ENCODE results near the gene ABL1.
"Not testable (repeated sequence)": the region's sequence is repeated elsewhere in the genome, so short reads cannot be mapped to it uniquely, and the experiment has no call there.

ABL1 gene

GRCh38 chr9:130794923-130795495 is 40.0 kb upstream of the ABL1 start:
- no peak overlapping the region for H3K4me3 ChIP-seq (ENCODE audit: low read depth, low read length)
- TF ChIP-seq, protein P1, sequence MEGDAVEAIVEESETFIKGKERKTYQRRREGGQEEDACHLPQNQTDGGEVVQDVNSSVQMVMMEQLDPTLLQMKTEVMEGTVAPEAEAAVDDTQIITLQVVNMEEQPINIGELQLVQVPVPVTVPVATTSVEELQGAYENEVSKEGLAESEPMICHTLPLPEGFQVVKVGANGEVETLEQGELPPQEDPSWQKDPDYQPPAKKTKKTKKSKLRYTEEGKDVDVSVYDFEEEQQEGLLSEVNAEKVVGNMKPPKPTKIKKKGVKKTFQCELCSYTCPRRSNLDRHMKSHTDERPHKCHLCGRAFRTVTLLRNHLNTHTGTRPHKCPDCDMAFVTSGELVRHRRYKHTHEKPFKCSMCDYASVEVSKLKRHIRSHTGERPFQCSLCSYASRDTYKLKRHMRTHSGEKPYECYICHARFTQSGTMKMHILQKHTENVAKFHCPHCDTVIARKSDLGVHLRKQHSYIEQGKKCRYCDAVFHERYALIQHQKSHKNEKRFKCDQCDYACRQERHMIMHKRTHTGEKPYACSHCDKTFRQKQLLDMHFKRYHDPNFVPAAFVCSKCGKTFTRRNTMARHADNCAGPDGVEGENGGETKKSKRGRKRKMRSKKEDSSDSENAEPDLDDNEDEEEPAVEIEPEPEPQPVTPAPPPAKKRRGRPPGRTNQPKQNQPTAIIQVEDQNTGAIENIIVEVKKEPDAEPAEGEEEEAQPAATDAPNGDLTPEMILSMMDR (IDR thresholded peaks at IDR 0.05; ENCODE audit: low read depth, low read length), result no peak

DNA sequence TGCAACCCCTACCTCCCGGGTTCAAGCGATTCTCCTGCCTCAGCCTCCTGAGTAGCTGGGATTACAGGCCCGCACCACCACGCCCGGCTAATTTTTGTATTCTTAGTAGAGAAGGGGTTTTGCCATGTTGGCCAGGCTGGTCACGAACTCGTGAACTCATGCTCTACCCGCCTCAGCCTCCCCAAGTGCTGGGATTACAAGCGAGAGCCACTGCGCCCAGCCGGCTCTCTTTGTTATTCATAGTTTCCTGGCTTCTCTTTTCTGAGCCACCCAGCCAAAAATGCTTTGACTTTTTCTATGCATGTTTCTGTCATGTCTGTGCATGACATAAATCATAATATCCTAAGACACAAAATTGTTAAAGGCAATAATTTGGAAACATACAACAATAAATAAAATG is 31.9 kb upstream of the ABL1 start:
- not testable (repeated sequence) for H3K4me3 ChIP-seq (ENCODE audit: low read depth, low read length)

DNA sequence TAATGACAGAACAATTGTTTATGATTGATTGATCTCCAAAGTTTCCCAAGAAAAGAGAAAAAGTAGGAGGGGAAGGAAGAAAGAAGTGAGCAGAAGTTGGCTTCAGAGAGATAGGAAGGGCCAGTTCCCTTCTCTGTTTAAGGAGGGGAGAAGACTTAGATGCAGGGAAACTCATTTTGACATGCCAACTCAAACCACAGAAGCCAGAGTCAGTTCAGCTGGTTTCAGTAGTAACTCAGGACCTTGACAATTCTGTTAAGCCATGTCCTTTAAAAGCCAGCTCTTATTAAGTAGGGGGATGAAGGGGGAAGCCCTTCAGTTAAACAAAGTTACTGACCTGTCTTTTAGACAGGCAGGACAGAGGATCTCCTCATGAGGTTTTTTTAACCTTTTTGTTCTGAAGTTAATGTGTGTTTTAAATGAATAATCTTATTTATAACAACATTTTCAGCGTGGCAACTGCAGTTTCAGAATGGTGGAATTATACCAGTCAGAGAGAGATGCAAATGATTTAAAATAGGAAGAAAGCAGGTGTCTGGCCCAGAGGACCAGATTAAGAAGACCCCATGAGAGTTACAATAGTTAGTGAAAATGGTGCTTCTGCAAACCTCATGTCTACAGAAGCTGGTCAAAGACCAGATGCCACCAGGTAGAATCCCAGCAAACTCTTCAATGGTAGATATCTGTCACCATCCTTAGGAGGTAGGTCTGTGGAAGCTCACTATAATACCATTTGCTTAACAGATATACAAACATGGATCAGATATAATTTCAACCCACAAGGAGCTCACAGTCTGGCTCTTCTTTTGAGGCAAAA is 29.3 kb upstream of the ABL1 start:
- TF ChIP-seq, protein P1 (IDR thresholded peaks at IDR 0.05; ENCODE audit: low read depth, low read length), result no peak
- H3K4me3 ChIP-seq (ENCODE audit: low read depth, low read length), result no peak overlapping the region

DNA sequence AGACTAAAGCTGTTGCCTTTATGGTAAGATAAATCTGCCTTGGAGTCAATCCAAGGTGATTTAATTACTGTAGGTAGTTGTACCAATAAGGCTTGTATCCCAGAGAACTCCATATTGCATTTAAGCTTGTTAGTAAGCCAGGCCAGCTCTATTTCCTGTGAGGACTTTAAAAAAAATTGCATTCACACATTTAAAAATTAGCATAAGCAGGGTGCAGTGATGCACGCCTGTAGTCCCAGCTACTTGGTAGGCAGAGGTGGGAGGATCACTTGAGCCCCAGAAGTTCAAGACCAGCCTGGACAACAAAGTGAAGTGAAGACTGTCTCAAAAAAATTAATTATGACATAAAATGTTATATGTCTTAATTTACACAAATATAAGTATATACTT is 28.7 kb upstream of the ABL1 start:
- TF ChIP-seq, protein P1 (IDR thresholded peaks at IDR 0.05; ENCODE audit: low read depth, low read length), result no peak
- H3K4me3 ChIP-seq (ENCODE audit: low read depth, low read length), result no peak overlapping the region

DNA sequence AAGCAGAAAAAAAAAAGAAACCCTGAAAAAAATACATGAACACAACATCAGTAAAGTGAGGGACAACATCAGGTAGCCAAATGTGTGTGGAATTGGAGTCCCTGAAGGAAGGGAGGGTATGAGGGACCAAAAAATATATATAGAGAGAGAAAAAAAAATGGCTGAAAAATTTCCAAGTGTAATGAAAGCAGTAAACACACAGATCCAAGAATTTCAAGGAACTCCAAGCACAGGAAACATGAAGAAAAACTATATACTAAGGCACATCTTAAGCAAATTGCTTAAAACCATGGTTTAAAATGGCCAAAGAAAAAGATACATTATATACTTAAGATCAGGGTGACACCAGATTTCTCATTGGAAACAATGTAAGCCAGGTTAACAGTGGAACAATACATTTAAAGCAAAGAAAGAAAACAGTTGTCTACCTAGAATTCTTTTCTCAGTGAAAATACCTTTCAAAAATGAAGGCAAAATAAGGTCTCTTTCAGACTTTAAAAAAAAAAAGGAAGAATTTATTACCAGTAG is 24.4 kb upstream of the ABL1 start:
- TF ChIP-seq, protein P1 (IDR thresholded peaks at IDR 0.05; ENCODE audit: low read depth, low read length), result no peak
- no peak overlapping the region for H3K4me3 ChIP-seq (ENCODE audit: low read depth, low read length)

GRCh38 chr9:130815242-130815808 is 19.7 kb upstream of the ABL1 start:
- TF ChIP-seq, protein P1 (IDR thresholded peaks at IDR 0.05; ENCODE audit: low read depth, low read length), result no peak
- H3K4me3 ChIP-seq (ENCODE audit: low read depth, low read length), result no peak overlapping the region

DNA sequence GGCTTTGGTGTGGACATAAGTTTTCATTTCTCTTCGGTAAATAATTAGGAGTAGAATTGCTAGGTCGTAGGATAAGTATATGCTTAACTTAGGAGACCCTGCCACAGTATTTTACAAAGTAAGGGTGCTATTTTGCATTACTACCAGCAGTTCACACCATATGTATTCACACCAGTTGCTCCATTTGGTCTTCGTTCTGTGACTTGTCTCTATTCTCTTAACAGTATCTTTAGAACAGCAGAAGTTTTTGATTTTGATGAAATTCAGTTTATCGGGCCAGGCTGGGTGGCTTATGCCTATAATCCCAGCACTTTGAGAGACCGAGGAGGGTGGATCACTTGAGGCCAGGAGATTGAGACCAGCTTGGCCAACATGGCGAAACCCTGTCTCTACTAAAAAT is 17.1 kb upstream of the ABL1 start:
- no peak overlapping the region for H3K4me3 ChIP-seq (ENCODE audit: low read depth, low read length)
- TF ChIP-seq, protein P1 (IDR thresholded peaks at IDR 0.05; ENCODE audit: low read depth, low read length), result no peak
